Suppressor macrophage treated with lipopolysaccharide for 4 hours (primary cell): ENCODE data around the gene GRAMD4.
"Not testable (repeated sequence)": the region's sequence is repeated elsewhere in the genome, so short reads cannot be mapped to it uniquely, and the experiment has no call there.

ENCODE experiments used
- DNase-seq: peaks from one replicate; pipeline ENCODE4 v3.0.0-alpha.2; 2020

The GRAMD4 gene

GRCh38 chr22:46622081-46622521, 1.9 kb downstream of the GRAMD4 start:
- DNase-seq: peak; percentile 72

DNA sequence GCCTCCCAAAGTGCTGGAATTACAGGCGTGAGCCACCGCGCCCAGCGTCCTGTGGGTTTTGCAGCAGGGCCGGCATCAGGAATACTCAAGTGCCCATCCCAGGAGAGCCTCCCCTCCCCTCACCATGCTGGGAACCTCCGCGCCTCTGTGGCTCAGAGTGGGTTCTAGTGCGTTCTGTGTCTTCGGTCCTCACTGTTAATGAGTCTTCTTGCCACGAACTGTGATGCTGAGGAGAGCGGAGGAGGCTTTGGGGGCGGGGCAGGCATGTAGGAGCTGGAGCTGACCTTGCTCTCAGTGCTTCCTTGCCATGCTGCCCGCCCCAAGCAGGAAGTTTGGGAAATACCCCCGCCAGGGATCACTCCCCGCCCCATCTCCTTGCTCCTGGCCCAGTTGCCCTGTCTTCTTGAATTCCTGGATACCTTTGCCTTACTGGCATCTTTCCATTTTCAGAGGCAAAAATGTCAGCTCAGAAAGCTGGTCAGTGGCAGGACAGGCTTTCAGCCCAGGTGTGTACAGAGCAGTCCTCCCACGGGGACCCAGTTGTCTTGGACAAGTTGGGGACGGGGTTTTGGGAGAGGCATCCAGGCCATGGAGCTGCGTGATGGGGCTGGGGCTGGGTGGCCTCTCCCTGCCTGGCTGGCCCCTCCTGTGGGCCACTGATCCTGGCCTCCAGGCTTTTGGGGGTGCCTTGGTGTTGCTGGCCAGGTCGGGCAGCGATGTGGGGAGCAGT, 5.1 kb downstream of the GRAMD4 start:
- no peak for DNase-seq

DNA sequence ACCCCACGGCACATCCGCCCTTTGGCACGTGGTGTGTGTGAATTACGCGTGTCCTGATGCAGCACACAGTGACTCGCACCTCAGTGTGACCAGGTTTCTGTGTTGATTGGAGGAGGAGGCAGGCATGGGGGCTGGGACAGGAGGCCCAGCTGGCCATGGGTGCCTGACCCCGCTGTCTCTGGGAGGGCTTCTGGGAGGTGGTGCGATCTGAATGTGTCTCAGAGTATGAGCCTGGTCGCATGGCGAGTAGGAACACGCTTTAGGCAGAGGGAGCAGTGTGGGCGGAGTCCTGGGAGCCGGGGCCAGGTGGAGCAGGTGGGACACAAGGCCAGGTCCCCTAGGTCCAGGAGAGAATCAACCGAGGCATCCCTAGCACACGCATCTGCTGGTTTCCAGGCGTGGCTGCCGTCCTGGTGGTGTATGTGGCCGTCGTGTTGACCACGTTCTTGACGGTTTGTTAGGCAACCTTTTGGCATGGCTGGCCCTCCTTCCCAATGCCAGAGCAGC, 5.7 kb downstream of the GRAMD4 start:
- DNase-seq: no peak

GRCh38 chr22:46626356-46626755, 6.2 kb downstream of the GRAMD4 start:
- no peak for DNase-seq

DNA sequence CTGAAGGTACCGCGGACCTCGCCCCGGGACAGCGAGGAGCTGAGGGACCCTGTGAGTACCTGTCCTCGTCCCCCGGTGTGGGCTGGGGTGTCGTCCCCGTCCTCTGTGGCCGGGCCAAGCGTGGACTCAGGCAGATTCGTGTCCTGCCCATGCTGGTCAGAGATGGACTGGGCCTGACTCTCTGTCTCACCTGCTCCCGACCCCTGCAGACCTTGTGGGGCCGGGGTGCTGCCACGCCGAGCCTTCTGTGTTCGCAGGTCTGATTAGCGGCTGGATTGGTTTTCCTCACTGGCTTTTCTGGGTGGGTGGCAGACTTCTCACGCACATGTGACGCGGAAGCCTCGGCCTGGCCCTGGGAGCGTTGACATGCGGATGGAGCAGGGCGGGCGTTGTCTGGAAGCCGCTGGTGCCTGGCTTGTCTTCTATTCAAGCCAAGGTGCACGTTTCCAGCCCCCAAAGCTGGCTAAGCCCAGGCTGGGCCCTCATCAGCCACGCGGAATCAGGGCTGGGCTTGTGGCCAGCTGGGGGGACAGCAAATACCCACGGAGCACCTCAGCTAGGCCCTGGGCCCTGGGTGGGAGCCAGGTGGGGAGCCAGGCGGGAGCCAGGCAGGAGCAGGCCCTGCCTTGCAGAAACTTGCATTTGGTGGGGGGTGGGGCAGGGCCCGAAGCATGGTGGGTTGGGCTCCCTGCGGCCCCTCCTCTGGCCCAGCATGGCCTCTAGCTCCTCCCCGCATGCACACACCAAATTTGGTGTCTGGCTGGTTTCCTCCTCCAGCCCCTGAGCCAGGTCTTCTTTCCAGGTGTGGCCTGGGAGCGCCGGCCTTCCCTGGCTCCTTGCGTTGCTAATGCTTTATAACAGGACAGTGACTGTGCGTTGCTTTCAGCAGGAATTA, 7.0 kb downstream of the GRAMD4 start:
- no peak for DNase-seq

DNA sequence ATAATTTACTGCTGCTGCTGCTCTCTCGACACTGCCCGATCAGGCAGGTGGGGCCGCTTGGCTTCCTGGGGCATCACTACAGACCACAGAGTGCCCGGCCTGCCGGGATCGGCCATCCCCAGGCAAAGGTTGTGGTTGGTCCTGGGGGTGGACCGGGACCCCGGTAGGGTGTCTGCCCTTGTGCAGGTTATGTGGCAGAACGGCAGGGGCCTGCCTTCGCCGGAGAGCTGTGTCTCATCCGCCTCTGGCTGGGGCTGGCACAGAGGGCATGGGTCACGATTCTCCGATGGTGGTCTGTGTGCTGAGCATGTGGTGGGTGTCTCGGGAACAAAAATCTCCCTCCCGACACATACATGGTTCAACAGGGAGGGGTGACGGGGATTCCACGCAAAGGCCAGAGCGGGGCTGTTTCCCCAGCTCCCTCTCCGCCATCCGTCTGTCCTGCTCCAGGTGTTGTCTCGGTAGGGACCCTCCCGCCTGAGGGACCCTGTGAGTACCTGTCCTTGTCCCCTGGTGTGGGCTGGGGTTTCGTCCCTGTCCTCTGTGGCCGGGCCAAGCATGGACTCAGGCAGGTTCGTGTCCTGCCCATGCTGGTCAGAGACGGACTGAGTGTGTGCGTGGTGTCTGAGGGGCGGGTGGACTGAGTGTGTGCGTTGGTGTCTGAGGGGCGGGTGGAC, 7.8 kb downstream of the GRAMD4 start:
- DNase-seq: no peak

DNA sequence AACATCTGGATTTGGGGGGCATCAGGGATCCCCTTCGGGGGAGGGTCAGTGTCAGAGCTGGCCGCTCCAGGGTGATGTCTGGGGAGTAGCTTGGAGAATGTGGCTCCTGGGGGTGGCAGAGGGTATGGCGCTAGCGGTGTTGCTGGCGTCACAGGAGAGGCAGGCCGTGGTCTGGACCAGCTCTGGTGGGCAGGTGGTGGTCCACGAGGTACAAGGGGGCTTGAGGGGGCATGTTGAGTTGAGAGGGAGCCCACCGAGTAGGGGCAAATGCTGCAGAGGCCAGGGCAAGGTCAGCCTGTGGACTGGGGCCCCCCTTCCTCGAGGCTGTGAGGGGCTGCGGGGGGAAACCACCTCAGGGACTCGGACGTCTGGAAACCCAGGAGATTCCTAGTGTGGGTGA, 8.6 kb downstream of the GRAMD4 start:
- DNase-seq: no peak

GRCh38 chr22:46629291-46629690, 9.1 kb downstream of the GRAMD4 start:
- DNase-seq: no peak

DNA sequence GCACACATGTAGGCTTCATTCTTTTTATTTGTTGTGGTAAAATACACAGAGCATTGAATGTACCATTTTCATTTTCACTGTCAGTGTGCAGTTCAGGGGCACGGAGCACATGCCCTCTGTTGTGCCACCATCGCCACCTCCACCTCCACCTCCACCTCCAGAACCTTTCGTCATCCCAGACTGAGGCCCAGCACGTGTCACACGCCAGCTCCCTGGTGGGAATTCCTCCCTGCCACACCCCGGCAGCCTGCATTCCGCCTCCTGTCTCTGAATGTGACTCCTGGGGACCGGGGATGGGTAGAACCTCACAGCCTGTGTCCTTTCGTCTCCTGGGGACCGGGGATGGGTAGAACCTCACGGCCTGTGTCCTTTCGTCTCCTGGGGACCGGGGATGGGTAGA, 10.9 kb downstream of the GRAMD4 start:
- DNase-seq: no peak

DNA sequence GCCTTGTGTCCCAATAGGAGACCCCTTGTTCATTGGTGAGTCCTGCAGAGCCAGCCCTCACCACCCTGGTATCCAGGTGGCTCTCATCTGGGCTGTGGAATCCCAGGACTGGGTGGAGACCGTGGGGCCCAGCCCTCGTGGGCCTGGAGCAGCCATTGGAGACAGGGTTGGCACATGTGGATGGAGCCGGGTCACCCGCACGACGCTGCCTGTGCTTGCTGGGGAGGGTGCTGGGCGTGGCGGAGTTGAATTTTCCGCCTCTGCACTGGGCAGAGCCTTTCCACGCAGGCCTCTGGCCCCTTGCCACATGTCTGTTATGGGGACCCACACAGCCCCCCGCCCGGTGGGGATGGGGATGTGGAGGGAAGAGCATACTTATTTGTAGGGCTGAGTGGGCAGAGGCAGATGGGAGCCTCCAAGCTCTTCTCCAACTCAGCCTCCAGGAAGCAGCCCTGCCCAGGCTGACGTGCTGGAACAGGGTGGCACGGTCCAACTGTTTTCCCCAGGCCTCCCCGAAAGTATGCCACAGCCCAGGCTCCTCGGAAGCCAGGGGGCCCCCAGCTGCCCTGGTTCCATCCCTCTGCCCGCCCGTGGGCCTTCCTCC, 12.6 kb downstream of the GRAMD4 start:
- no peak for DNase-seq

GRCh38 chr22:46633334-46633890, 13.2 kb downstream of the GRAMD4 start:
- no peak for DNase-seq

- no peak for DNase-seq
Observed at GRCh38 chr22:46634011-46634699, 14.0 kb downstream of the GRAMD4 start.

DNA sequence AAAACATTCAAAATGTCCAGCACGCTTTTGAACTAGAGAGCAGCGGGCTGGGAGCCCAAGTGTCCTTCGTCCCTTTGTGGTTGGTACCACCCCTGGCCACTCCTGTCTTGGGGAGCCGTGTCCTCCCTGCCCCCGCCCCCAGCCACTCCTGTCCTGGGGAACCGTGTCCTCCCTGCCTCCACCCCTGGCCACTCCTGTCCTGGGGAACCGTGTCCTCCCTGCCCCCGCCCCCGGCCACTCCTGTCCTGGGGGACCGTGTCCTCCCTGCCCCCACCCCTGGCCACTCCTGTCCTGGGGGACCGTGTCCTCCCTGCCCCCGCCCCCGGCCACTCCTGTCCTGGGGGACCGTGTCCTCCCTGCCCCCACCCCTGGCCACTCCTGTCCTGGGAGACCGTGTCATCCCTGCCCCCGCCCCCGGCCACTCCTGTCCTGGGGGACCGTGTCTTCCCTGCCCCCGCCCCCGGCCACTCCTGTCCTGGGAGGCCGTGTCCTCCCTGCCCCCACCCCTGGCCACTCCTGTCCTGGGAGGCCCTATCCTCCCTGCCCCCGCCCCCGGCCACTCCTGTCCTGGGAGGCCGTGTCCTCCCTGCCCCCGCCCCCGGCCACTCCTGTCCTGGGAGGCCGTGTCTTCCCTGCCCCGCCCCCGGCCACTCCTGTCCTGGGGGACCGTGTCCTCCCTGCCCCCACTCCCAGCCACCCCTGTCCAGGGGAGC, 14.9 kb downstream of the GRAMD4 start:
- DNase-seq: not testable (repeated sequence)

DNA sequence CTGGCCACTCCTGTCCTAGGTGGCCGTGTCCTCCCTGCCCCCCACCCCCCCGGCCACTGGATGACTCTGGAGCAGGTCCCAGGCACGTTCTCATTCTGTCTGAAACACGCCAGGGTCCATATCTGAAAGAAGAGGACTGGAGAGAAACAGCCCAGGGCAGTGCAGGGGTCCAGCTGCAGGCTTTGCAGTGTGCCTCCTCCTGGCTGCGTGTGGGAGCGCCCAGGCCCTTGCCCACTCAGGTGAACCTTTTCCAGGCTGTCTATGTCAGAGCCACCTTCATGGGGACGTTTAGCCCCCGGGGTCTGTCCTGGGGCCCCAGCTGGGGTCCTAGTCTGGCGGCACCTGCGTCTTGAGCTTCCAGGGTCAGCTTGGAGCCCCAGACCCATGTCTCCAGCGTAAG, 15.6 kb downstream of the GRAMD4 start:
- no peak for DNase-seq

- no peak for DNase-seq
Observed at GRCh38 chr22:46636221-46637002, 16.2 kb downstream of the GRAMD4 start.

DNA sequence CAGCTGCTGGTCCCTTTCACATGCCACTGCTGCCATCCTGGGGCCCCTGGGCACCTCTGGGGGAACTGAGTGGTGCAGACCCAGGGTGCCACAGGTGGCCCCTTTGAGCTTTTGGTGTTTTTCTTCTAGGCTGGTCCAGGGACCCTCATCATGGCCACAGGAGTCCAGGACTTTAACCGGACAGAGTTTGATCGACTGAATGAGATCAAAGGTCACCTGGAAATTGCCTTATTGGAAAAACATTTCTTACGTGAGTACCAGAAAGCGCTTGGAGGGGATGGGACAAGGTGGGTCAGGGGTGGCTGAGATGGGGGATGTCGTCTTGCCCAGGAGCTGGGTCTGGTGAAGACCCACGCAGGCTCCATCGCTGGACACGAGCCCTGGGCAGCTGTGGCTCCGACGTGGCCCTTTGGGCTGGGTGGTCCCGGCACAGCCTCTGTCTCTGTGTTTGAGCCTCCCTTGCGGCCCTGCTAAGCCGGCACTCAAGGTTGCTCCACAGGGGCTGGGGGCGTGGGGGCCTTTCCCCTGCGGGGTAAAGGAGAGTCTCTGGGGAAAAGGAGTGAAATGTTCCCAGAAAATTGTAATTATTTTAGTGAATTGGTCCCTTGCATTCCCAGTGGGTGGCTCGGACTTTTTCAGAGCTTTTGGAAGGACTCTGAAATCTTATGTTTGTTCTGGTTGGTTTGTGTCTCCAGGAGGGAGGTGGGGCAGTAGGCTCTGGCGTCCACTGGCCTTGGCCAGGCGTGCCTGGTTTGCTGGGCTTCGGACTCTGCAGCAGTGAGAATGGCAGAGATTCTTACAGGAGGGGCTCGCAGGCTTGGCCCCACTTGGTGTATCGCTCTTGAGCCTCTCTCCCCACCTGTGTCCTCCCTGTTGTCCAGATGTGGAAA, 17.8 kb downstream of the GRAMD4 start:
- no peak for DNase-seq

GRCh38 chr22:46638601-46639431, 18.6 kb downstream of the GRAMD4 start:
- no peak for DNase-seq

GRCh38 chr22:46639843-46640242, 19.7 kb downstream of the GRAMD4 start:
- DNase-seq: no peak
